KBM-7 (cell line): ENCODE data around the gene BUD31.

Experiments used
- DNase-seq: peaks from one replicate; pipeline ENCODE4 v3.0.0-alpha.2; 2015
- in situ Hi-C: fragments of 300-500 bp; cut with MboI; formaldehyde crosslinking; loops from 2 replicates; pipeline ENCODE4 v1.14.3; 2020; ENCODE audit warnings: low sequenced_read_pairs, low pct_unique_long_range_greater_than_20kb, mixed read lengths

BUD31 gene

DNA sequence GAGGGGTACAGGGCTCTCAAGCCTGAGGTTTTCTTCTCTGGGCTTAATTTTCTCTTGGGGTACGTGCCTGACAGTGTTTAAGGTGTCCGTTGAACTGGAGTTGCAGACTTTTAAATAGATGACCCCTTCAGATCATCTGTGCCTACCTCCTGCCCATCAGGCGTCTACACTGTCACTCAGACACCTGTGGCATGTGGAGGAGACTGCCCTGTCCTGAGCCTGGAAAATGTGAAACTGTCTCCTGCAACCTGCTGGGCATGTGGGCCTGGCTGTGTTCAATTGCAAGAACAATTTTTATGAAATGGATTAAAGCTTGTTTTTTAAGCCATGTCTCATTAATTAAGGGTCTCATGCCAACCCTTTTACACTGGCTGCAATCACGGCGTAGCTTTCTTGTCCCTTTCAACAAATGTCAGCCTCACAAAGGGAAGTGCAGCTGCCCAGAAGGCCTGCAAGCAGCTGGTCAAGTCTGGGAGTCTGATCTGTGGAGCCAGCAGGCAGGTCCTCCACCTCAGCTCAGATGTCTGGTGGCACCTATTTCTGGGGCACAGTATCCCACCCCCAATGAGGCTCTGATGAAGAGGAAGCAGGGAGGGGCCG lies 48.4 kb downstream of the BUD31 start:
- no peak for DNase-seq
- in situ Hi-C loops: no loop called here

DNA sequence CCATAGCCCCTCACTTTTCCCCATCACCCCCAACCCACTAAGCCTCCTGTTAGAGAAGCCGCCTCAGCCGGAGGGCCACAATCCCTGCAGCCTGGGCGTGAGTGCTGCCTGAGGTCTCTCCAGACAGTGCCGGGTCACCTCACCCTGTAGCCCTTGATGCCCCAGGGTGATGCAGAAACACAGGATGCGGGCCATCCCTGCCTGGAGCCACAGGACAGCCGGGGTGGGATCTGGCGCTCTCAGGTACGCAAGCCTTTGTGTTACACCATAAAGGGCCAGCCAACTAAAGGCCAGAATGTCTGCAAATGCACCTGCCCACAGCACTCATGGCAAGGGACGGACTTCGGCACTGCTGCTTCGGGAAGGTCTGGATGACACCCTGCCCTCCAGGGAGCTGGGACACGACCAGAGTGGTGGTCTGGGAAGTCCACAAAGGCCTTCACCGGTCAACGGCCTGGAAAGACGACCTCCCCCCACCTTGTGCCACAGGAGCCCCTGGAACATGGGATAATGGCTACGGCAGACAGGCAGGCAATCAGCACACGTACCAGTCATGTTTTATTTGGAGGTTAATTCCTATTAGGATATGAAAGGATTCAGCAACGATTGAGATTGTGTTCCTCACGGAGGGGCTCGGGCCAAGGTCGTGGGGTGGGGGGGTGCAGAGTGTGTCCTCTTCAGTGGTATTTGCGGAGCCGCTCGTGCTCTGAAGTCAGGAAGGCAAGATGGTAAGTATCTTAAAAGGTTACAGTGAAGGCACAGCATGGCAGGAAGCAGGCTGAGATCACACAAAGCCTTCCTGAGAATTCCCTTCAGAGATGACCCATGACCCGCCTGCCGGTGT lies 49.1 kb downstream of the BUD31 start:
- no peak for DNase-seq
- in situ Hi-C loops: no loop called here

DNA sequence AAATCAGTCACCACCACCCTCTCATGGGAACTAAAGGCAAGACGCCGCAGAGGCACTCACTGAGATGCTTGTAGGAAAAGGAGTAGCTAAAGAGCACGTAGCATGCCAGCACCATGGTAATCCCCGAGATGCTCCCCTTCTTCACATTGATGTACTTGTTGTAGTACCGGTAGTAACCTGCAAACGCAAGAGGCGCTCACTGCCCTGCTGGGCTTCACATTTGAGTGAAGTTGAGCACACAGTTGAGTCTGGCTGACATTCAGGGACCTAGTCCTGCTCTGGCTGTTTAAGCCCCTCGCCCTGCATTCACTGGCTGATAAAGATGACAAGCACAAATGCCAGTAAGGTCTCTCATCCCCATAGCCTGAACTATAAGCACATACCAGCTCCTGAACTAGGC lies 50.3 kb downstream of the BUD31 start:
- peak; percentile 35 for DNase-seq
- in situ Hi-C loops: no loop called here

DNA sequence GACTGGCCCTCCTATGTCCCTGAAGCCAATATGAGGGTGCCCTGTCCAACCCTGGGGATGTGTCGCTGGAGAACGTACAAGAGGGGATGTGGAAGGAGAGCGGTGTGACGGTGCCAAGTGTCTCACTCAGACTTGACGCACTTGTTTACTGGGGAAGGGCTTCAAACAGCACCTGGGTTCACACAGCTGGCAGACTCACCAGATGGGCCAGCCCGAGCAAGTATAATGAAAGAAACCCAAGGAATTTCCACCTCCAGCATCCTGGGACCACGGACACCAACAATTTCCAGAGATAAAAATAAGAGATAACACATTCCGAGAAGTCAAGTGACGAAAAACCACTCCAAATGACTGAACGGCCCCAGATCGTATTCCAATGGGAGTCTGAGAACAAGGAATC lies 51.9 kb downstream of the BUD31 start:
- no peak for DNase-seq
- in situ Hi-C loops: no loop called here

DNA sequence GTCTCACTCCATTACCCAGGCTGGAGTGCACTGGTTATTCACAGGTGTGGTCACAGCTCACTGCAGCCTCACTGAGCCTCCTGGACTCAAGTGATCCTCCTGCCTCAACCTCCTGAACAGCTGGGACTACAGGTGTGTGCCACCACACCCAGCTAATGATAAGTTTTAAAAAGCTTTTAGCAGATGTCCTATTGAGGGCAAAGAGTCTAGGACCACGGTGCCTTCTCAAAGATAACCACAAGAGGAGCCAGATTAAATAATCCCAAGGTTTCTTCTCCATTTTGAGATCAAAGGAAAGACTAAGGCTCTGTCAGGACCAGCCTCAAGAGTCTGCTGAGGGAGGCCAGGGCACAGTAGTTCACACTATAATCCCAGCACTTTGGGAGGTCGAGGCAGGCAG lies 52.5 kb downstream of the BUD31 start:
- DNase-seq: no peak
- in situ Hi-C loops: no loop called here

DNA sequence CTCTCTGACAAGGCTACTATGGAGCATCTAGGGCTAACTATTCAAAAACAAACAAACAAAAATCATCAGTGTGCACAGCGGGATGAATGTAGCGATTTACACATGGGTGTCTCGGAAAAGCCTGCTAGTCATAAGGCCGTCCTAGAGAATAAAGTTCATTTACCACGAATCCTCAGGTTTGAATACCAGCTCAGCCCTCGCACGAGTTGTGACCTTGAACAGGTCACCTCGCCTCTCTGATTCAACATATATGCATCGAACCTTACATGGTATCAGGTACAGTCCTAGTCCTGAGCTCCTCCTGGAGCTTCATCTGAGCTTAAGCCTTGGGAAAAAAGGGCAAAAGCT lies 56.6 kb downstream of the BUD31 start:
- in situ Hi-C loops: no loop called here
- DNase-seq: no peak

DNA sequence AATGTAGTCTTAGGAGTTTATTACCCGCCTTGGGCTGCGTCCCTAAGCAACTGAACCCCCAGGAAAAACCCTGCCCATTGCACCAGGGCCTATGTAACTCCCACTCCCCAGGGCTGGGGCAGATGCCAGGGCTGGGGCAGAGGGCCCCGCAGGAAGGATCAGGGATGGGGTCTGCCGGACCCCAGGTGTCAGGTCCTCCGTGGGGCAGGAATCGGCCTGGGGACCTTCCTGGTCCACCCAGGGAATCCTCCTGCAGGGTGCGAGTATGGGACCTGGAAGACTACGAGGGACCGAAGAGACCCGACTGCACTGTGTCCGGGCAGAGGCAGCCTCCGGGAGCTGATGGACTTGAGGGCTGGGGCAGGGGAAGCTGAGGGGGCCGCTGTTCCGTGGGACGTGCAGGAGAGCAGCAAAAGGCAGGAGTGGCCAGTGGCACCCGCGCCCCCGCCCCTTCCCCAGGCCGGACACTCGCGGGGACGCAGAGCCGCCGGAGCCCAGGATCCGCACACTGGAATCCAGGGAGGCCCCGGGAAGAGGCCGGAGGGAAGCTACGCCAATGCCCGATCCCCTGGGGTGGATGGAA lies 59.7 kb downstream of the BUD31 start:
- in situ Hi-C loops: no loop called here
- no peak for DNase-seq
